PC-3 (cell line): ENCODE data around the gene IL1RAPL2. TPM values are rescaled to one million over a fixed set of nuclear protein-coding genes. Genes with fewer than 3 reads are reported as not detected.

Experiments used
- ATAC-seq: fragments of 200-7000 bp; cut with Tn5 transposase; 2 replicates; pipeline ENCODE4 v1.9.1; 2020; ENCODE audit warnings: mild to moderate bottlenecking, moderate library complexity
- BruUV-seq: library from RNA; stranded (reverse); fragments of 400-500 nt; replicated peaks from 2 replicates; lab custom pipeline; 2021; lab: Mats Ljungman, UMichigan
- CTCF ChIA-PET: fragments of 300-600 bp; sonication (Branson Sonifier 250); formaldehyde crosslinking; loops from one replicate; lab custom pipeline; 2022; ENCODE audit warnings: antibody characterized with exemption; lab: Charles Lee
- POLR2A ChIA-PET: fragments of 300-600 bp; sonication (Branson Sonifier 250); formaldehyde crosslinking; loops from one replicate; lab custom pipeline; 2022; ENCODE audit warnings: antibody characterized with exemption; ENCODE audit not compliant: unreplicated experiment; lab: Charles Lee
- DNase-seq: peaks from one replicate; pipeline ENCODE4 v3.0.0-alpha.2; 2015
- H2AFZ ChIP-seq: fragments of 300-600 bp; sonication (generic); 2 replicates; pipeline ENCODE4 v1.6.0; 2016; ENCODE audit warnings: antibody characterized with exemption, low read length
- H3F3A ChIP-seq: fragments of 300-600 bp; sonication (generic); one replicate; pipeline ENCODE4 v1.6.0; 2017; ENCODE audit warnings: antibody characterized with exemption, low read length, control low read depth, mild to moderate bottlenecking; ENCODE audit not compliant: unreplicated experiment
- H3K27ac ChIP-seq: fragments of 300-600 bp; sonication (generic); 2 replicates; pipeline ENCODE4 v1.5.1; 2016; ENCODE audit warnings: mild to moderate bottlenecking, low read length
- H3K27me3 ChIP-seq: fragments of 300-600 bp; sonication (generic); 2 replicates; pipeline ENCODE4 v1.6.1; 2016; ENCODE audit warnings: low read length, mixed read lengths
- H3K36me3 ChIP-seq: fragments of 300-600 bp; sonication (generic); 2 replicates; pipeline ENCODE4 v1.6.1; 2016; ENCODE audit warnings: low read depth, mixed run types, low read length, mixed read lengths
- H3K4me1 ChIP-seq: fragments of 300-600 bp; sonication (generic); 2 replicates; pipeline ENCODE4 v1.5.1; 2016; ENCODE audit warnings: low read length; ENCODE audit not compliant: insufficient read depth
- H3K4me2 ChIP-seq: fragments of 300-600 bp; sonication (generic); 2 replicates; pipeline ENCODE4 v1.6.0; 2016; ENCODE audit warnings: low read length
- H3K4me3 ChIP-seq: fragments of 300-600 bp; sonication (generic); 2 replicates; pipeline ENCODE4 v1.5.1; 2016; ENCODE audit warnings: mild to moderate bottlenecking, low read length, mixed read lengths
- H3K79me2 ChIP-seq: fragments of 300-600 bp; sonication (generic); 2 replicates; pipeline ENCODE4 v1.6.1; 2017; ENCODE audit warnings: low read length, mixed read lengths
- H3K9ac ChIP-seq: fragments of 300-600 bp; sonication (generic); 2 replicates; pipeline ENCODE4 v1.6.0; 2016; ENCODE audit warnings: mild to moderate bottlenecking, low read length
- H3K9me2 ChIP-seq: fragments of 300-600 bp; sonication (generic); replicated peaks from 2 replicates; pipeline ENCODE4 v1.6.1; 2016; ENCODE audit warnings: mixed run types, low read length, mixed read lengths
- H3K9me3 ChIP-seq: fragments of 300-600 bp; sonication (generic); 2 replicates; pipeline ENCODE4 v1.6.1; 2016; ENCODE audit warnings: low read length, mixed read lengths
- H4K20me1 ChIP-seq: fragments of 300-600 bp; sonication (generic); 2 replicates; pipeline ENCODE4 v1.6.1; 2016; ENCODE audit warnings: low read length, mixed read lengths
- EZH2 ChIP-seq: fragments of 300-600 bp; sonication (generic); IDR thresholded peaks from one replicate; pipeline ENCODE4 v1.6.1; 2017; ENCODE audit warnings: antibody characterized with exemption, mild to moderate bottlenecking, low read length; ENCODE audit not compliant: unreplicated experiment
- EZH2phosphoT487 ChIP-seq: fragments of 300-600 bp; sonication (generic); IDR thresholded peaks from 2 replicates; pipeline ENCODE4 v1.6.1; 2018; ENCODE audit warnings: mild to moderate bottlenecking, antibody characterized with exemption, low read length, borderline replicate concordance
- intact Hi-C: fragments of 100-400 bp; cut with micrococcal nuclease; formaldehyde crosslinking; loops from 2 replicates; pipeline ENCODE4 v1.9.0; 2023
- total RNA-seq: library from RNA; depleted of rRNA; stranded (reverse); fragments of >200 nt; gene quantifications from 2 replicates; pipeline ENCODE4 v1.2.3, GENCODE V29; 2014
- TF ChIP-seq, protein P1 (sequence below): fragments of 300-600 bp; sonication (generic); conservative IDR thresholded peaks from 2 replicates; pipeline ENCODE4 v1.5.1; 2017; ENCODE audit warnings: antibody characterized with exemption, low read depth, mild to moderate bottlenecking, low read length

IL1RAPL2 gene
- total RNA-seq, 1 experiment from 2014 or later: 0.62 TPM

DNA sequence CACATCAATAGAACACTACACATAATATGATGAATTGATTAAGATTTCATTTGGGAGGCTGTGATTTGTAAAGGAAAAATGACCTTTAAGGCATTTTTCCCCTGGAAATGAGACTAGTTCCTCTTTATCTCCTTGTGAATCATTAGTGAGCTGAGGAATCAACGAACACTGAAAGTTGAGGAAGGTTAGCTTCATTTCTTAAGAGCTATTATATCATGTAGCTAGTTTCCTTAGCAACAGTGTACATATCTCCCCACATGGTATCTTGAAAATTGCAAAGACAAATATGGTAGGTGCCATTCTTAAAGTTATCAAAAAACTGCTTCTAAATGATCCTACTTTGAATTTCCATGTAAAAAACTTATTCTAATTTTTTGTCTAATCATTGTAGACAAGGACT is 1128.8 kb downstream of the IL1RAPL2 start:
- H3K27me3 ChIP-seq: no peaks in the 10 kb centered on the region
- H2AFZ ChIP-seq: peak overlapping the region; percentile 2; the same call in 1 of the 2 replicates
- TF ChIP-seq EZH2phosphoT487 (no peak), EZH2 (no peak)
- TF ChIP-seq, protein P1, sequence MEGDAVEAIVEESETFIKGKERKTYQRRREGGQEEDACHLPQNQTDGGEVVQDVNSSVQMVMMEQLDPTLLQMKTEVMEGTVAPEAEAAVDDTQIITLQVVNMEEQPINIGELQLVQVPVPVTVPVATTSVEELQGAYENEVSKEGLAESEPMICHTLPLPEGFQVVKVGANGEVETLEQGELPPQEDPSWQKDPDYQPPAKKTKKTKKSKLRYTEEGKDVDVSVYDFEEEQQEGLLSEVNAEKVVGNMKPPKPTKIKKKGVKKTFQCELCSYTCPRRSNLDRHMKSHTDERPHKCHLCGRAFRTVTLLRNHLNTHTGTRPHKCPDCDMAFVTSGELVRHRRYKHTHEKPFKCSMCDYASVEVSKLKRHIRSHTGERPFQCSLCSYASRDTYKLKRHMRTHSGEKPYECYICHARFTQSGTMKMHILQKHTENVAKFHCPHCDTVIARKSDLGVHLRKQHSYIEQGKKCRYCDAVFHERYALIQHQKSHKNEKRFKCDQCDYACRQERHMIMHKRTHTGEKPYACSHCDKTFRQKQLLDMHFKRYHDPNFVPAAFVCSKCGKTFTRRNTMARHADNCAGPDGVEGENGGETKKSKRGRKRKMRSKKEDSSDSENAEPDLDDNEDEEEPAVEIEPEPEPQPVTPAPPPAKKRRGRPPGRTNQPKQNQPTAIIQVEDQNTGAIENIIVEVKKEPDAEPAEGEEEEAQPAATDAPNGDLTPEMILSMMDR: no peak
- peak overlapping the region; percentile 14; the same call in 1 of the 2 replicates for H3K9ac ChIP-seq
- ATAC-seq: no peak
- DNase-seq: peak; percentile 7
- peak overlapping the region; percentile 75 for H3K27ac ChIP-seq
- H3K4me2 ChIP-seq: peak overlapping the region; percentile 35
- peaks cover 27% of the 10 kb centered on the region for H3K4me1 ChIP-seq
- ChIA-PET CTCF (no interaction called here), POLR2A (interaction anchor here (0.6 kb wide), 1 partner anchor 18 kb away, joined by 4 read pairs; no protein-coding TSS in a partner anchor)
- H3K4me3 ChIP-seq: no peak overlapping the region
- H3K79me2 ChIP-seq: no peaks in the 10 kb centered on the region
- intact Hi-C loops: loop anchor here (1.0 to 5.0 kb wide), 3 partner anchors 33 to 143 kb away; no protein-coding TSS in a partner anchor
- H3K9me3 ChIP-seq: no peaks in the 10 kb centered on the region
- no peaks in the 10 kb centered on the region for H3K9me2 ChIP-seq
- no peaks in the 10 kb centered on the region for H3F3A ChIP-seq
- no peaks in the 10 kb centered on the region for H4K20me1 ChIP-seq
- H3K36me3 ChIP-seq: no peaks in the 10 kb centered on the region
- no TSS peak for BruUV-seq

DNA sequence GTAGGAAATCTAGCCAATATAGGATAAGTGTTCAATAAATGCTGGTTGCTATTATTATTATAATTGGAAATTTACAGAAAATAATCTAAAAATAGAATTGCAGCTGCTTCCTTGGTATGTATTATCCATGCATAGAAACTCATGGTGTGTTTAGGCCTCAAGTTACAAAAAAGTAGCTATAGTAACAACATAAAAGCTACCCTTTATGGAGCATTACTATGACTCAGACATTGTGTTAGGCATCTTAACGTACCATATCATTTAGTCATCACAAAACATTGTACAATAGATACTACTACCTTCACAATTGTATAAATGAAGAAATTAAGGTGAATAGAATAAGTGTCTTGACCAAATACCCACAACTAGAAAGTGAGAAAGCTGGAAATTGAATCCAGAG is 1129.5 kb downstream of the IL1RAPL2 start:
- Histone ChIP-seq H3K9ac (peak overlapping the region; percentile 14; the same call in 1 of the 2 replicates), H3F3A (no peaks in the 10 kb centered on the region), H3K9me3 (no peaks in the 10 kb centered on the region), H3K79me2 (no peaks in the 10 kb centered on the region), H3K27ac (peak overlapping the region; percentile 75), H3K4me3 (no peak overlapping the region), H3K9me2 (no peaks in the 10 kb centered on the region), H2AFZ (no peak overlapping the region), H3K27me3 (no peaks in the 10 kb centered on the region), H3K4me2 (peak overlapping the region; percentile 35), H3K4me1 (peaks cover 27% of the 10 kb centered on the region), H4K20me1 (no peaks in the 10 kb centered on the region), H3K36me3 (no peaks in the 10 kb centered on the region)
- ATAC-seq (peak; percentile 96), DNase-seq (peak; percentile 84)
- BruUV-seq: no TSS peak
- TF ChIP-seq EZH2: no peak
- TF ChIP-seq, protein P1: no peak
- no peak for TF ChIP-seq EZH2phosphoT487
- POLR2A ChIA-PET: interaction anchor here (0.6 kb wide), 1 partner anchor 18 kb away, joined by 4 read pairs; no protein-coding TSS in a partner anchor
- intact Hi-C loops: loop anchor here (1.0 to 5.0 kb wide), 3 partner anchors 33 to 143 kb away; no protein-coding TSS in a partner anchor
- CTCF ChIA-PET: interaction anchor here (0.6 kb wide), 1 partner anchor 908 kb away, joined by 3 read pairs; no protein-coding TSS in a partner anchor

DNA sequence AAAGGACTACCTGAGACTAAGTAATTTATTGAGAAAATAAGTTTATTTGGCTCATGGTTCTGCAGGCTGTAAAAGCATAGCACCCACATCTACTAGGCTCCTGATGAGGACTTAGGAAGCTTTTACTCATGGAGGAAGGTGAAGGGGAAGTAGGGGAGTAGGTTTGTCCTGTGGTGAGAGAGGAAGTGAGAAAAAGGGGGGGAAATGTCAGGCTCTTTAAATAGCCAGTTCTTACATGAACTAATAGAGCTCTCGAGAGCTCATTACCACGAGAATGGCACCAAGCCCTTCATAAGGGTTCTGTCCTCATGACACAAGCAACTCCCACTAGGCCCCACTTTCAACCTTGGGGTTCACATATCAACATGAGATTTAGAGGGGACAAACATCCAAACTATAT is 1130.9 kb downstream of the IL1RAPL2 start:
- Histone ChIP-seq H2AFZ (no peak overlapping the region), H4K20me1 (no peaks in the 10 kb centered on the region), H3K79me2 (no peaks in the 10 kb centered on the region), H3K4me3 (no peak overlapping the region), H3K36me3 (no peaks in the 10 kb centered on the region), H3K4me2 (no peak overlapping the region), H3K27ac (no peak overlapping the region), H3K9me2 (no peaks in the 10 kb centered on the region), H3K9me3 (no peaks in the 10 kb centered on the region), H3K9ac (no peak overlapping the region), H3K4me1 (peaks cover 39% of the 10 kb centered on the region), H3K27me3 (no peaks in the 10 kb centered on the region), H3F3A (no peaks in the 10 kb centered on the region)
- no peak for ATAC-seq
- CTCF ChIA-PET: interaction anchor here (0.6 kb wide), 1 partner anchor 33 kb away, joined by 4 read pairs; no protein-coding TSS in a partner anchor
- POLR2A ChIA-PET: interaction anchor here (0.6 kb wide), 1 partner anchor 180 kb away, joined by 3 read pairs; no protein-coding TSS in a partner anchor
- no peak for DNase-seq
- BruUV-seq: no TSS peak
- TF ChIP-seq EZH2phosphoT487 (no peak), EZH2 (no peak)
- TF ChIP-seq, protein P1: no peak
- intact Hi-C loops: loop anchor here (5.0 kb wide), 1 partner anchor 145 kb away; no protein-coding TSS in a partner anchor
